ENCODE measurements around the gene E2F7.
"Not testable (repeated sequence)": the region's sequence is repeated elsewhere in the genome, so short reads cannot be mapped to it uniquely, and the experiment has no call there.

The E2F7 gene, protein sequence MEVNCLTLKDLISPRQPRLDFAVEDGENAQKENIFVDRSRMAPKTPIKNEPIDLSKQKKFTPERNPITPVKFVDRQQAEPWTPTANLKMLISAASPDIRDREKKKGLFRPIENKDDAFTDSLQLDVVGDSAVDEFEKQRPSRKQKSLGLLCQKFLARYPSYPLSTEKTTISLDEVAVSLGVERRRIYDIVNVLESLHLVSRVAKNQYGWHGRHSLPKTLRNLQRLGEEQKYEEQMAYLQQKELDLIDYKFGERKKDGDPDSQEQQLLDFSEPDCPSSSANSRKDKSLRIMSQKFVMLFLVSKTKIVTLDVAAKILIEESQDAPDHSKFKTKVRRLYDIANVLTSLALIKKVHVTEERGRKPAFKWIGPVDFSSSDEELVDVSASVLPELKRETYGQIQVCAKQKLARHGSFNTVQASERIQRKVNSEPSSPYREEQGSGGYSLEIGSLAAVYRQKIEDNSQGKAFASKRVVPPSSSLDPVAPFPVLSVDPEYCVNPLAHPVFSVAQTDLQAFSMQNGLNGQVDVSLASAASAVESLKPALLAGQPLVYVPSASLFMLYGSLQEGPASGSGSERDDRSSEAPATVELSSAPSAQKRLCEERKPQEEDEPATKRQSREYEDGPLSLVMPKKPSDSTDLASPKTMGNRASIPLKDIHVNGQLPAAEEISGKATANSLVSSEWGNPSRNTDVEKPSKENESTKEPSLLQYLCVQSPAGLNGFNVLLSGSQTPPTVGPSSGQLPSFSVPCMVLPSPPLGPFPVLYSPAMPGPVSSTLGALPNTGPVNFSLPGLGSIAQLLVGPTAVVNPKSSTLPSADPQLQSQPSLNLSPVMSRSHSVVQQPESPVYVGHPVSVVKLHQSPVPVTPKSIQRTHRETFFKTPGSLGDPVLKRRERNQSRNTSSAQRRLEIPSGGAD

DNA sequence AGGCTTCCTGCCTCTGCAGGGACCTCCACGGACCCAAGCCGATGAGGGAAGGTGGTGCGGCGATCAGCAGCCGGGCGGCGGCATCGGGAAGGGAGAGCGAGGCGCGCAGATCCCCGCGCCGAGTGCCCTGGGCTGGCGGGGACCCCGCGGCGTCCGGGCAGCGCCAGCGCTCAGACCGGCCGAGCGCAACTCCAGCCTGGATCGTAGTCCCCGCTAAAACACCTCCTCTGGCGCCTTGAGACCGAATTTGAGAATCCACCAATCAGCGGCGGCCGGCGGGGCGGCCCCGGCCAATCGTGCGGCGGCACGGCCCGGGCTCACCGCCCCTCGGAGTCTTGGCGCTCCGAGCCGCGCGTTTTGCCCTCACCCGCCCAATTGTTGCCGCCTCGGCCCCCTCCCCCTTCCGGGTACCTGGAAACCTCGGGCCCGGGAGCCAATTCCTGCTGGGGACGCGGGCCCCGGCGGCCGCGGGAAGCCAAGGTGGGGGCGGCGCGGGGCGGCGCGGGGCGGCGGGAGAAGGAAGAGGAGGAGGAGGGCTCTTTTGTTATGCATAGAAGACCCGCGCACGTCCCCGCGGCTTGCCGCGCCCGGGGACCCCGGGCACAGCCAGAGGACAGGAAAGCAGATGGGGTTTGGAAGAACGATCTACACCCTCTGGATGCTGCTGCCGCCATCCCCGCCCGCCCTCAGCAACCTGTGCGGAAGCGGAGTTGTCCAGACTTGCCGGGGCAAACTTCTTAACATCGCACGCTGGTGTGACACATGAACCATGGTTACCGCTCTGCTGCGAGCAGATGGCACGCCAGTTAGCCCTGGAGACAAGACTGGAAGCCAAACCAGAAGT lies at the start of gene E2F7:
Gene E2F7 (minus strand): TSS at position 209 of the 844 bp plus-strand sequence. CDS start 934 bp downstream, outside the sequence.
- peak; percentile 72 for DNase-seq

DNA sequence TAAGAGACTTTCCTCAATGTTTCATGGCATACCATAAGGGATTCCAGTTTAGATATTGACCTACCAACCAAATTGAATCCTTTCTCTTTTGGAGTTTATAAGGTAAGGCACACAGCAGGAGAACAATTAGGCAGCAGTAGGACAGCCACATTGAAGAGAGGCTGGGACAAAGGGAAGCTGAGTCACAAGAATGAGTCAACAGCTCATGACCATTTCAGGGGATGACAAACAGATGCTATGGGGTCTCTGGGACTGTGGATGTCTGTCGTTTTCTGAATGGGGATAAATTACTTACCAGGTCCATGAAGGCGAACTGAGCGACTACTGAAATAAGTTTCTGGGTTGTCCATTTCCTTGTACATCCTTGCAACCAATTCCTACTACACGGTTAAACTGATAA lies 48.6 kb upstream of the E2F7 start:
- no peak for DNase-seq

DNA sequence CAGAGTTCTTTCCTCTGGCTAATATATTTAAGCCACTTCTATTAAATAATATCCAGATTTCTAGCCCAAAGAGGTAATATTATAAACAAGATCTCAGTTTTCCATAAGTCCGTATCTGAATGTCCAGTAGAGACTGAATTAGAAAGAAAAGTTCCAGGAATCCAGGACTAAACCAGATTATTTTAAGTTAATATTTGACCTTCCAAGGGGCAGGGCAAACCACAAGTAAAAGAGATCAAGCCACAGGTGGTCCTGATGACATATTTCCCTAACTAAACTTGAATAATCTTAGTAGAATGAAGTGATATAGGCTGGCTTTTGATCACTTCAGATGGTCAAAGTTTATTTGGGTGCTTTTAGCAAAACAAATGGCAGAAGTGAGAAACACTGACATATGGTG lies 43.3 kb upstream of the E2F7 start:
- no peak for DNase-seq

DNA sequence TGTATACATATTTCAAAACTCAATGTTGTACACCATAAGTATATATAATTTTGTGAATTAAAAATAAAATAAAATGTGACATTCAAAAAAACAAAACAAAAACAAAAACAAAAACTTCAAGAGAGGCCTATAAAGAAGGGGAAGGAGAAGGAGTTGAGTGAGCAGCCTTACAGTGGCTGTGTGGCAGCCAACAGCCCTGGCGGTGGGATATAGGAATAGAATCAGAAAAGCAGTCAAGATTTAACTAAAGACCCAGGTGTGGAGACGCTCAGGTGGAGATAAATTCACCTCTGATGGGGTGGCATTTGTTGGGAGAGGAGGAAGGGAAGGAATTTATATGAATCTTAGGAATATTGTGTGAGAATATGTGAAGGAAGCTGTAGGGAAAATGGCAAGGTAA lies 41.8 kb upstream of the E2F7 start:
- DNase-seq, result no peak

DNA sequence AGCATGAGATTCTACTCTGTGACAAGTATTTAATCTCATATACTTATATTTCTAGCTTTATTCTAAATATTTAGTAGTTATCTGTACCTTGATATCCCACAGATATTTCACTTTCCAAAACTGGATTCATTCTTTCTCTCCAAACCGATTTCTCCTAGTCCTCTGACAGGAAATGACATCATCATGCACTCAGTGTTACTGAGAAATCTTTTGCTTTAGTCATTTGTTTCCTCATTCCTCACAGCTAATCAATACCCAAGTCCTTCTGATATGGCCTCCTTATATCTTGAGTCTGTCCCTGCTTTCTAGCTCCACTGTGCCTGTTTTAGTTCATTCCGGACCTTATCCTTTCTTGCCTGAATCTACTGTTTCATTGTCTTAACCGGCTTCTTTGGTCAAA lies 39.4 kb upstream of the E2F7 start:
- no peak for DNase-seq

DNA sequence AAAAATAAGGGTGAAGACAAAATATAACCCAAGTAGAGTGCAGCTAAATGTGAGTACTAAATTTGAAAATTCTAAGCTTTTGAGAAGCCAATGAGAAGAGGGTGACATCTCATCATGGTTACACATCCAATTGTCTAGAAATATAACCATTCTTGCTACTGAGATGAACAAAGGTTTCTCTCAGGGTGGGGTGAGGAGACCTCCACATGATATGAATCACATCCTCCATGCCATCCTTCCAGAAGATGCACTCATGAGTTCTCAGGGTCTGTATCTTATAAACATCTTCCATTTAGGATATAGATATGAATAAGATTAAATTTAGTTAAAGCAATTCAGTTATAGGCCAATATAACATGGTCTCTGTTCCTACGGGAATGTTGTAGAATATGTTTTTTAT lies 38.9 kb upstream of the E2F7 start:
- DNase-seq, result no peak

DNA sequence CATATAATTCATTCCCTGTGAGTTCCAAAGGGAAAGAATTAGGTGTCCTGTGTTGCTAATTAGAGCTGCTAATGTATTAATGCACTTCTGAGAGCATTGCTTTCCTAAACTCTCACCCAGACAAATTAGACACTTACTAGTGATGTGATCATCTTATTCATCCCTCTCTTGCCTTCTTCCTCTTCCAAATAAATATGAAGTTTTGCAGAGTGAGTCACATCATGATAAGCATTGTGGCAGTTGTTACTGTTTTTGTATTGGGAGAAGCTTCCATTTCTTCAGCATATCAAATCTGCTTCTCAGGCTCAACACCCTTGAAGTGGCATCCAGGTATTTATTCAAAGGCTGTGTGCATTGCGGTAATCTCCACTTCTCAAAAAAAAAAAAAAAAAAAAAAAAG lies 37.3 kb upstream of the E2F7 start:
- peak; percentile 28 for DNase-seq

DNA sequence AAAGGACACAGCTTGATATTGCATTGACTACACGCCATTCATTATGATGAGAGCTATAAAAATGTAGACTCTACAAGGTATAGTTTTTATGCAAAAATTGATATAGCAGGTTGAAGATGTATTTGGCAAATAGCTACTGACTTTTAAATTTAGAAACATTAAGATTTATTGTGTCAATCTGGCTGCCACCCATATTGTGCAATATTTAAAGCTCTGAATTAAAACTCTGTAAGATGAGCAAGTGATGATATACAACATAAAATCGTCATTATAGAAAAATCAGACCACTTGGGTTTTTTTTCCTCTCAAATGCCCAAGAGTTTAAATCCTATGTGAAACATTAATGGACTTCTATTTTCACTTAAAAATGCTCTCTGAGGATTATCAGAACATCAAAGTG lies 36.8 kb upstream of the E2F7 start:
- DNase-seq, result no peak

DNA sequence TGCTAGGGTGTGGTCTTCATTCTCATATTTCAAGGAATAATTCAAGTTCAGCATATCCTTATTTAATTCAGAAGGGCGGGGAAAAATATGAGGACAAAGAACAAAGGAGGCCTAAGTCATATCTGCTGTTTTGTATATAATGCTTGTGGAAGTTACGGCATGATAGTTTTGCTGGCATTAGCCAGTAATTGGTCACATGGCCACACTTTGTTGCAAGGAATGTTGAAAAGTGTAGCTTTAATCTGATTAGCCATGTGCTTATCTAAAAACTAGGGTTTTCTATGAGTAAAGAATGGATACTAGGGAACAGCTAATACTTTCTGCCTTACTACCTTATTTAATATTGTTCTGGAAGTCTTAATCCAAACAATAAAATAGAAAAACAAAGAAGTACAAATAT lies 34.4 kb upstream of the E2F7 start:
- DNase-seq, result no peak

DNA sequence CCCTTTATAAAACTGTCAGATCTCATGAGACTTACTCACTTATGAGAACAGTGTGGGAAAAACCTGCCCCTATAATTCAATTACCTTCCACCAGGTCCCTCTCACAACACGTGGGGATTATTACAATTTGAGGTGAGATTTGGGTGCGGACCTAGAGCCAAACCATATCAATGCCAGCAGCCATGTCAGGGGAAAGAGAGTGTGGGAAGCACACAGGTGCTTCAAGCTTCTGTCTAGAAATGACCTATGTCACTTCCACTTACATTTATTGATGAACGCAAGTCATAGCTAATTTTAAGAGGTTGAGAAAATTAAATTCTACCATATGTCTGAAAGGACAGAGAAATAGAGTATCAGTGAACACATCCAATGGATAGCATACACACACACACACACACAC lies 32.5 kb upstream of the E2F7 start:
- DNase-seq, result no peak

DNA sequence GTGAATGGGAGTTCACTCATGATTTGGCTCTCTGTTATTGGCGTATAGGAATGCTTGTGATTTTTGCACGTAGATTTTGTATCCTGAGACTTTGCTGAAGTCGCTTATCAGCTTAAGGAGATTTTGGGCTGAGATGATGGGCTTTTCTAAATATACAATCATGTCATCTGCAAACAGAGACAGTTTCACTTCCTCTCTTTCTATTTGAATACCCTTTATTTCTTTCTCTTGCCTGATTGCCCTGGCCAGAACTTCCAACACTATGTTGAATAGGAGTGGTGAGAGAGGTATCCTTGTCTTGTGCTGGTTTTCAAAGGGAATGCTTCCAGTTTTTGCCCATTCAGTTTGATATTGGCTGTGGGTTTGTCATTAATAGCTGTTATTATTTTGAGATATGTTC lies 26.9 kb upstream of the E2F7 start:
- not testable (repeated sequence) for DNase-seq

DNA sequence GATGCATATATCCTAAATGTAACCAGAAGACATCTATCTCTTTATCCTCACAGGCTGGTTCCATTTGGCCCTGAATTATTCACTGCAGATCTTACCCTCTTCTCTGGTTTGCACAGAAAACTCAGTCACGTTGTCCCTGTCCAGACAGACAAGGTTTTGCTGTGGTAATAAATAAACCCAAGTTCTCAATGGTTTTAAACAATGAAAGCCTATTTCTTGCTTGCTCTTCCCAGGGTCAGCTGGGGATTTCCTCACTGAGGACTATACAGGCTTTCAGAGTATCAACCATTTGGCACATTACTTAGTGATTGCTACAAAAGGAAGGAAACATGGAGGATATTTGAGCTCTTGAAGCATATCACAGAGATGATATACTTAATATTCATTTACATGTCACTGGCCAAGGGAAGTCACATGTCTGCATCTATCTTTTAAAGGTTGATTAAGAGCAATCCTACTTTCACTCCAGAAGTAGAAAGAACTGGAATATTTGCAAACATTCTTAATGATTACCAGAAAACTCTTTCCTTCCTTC lies 24.4 kb upstream of the E2F7 start:
- no peak for DNase-seq

DNA sequence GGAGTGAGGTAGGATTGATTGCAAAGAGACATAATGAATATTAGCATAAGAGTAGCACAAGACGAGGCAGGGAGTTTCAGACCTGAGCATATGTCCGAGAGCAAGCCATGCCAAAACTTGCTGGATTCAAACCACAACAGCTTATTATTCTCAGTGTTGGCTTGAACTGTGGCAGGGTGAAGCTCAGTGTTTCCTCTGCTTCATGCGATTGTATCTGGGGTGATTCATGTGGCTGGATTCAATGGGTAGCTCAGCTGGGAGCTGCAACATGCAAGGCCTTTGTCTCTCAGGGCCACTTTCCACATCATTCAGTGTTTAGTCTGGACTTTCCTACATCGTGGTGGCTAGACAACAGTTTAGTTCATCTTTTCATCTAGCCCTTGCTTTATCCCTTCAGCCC lies 22.1 kb upstream of the E2F7 start:
- DNase-seq, result no peak

DNA sequence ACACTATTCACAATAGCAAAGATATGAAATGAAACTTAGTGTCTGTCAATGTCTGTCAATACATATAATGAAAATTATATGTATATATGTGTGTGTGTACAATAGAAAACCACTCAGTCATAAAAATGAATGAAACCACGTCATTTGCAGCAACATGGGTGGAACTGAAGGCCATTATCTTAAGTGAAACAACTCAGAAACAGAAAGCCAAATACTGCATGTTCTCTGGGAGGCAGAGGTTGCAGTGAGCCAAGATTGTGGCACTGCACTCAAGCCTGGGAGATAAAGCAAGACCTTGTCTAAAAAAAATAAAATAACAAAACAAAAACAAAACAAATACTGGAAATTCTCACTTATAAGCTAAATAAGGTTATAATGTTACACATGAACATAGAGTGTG lies 16.7 kb upstream of the E2F7 start:
- DNase-seq, result no peak

DNA sequence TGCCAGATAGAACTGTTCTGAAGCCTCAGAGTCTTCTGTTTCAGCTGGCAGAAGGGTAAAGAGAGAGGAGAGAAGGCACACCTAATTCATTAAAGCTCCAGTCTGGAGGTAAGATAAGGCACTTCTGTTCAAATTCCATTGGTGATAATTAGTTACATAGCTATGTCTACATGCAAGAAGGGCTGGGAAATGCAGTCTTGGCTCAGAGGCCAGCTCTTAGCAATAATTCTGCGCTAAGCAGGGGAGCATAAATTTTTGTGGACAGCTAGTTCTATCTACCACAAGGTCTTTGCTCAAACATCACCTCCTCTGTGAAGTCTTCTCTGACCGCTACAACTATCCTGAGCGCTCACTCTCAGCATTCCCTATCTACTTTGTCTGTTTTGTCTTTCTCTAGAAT lies 14.3 kb upstream of the E2F7 start:
- no peak for DNase-seq

DNA sequence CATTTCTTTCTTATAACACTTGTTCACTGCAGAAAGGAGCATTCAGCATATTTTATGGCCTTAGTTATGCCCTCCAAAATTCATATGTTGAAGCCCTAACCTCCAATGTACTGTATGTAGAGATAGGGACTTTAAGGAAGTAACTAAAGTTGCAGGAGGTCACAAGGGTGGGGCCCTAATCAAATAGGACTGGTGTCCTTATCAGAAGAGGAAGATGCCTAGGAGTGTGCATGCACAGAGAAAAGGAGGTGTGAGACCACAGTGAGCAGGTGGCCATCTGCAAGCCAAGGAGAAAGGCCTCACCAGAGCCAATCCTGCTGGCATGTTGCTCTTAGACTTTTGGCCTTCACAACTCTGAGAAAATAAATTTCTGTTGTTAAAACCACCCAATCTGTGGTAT lies 12.9 kb upstream of the E2F7 start:
- no peak for DNase-seq

DNA sequence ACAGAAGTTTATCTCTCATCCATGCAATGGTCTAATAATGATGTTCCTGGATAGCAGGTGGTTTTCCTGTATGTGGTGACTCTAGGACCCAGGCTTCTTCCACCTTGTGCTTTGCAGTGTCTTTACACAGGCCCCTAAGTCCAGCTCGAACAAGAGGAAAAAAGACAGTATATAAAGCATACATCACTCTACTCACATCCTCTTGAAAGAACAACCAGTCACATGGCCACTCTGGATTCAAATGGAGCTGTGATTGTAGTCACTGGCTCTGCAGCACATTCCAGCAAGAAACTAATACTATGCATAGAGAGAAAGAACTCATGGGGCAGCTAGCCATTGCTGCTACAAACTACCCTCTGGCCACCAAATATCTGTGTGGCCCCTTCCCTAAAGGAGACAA lies 11.5 kb upstream of the E2F7 start:
- DNase-seq, result no peak

DNA sequence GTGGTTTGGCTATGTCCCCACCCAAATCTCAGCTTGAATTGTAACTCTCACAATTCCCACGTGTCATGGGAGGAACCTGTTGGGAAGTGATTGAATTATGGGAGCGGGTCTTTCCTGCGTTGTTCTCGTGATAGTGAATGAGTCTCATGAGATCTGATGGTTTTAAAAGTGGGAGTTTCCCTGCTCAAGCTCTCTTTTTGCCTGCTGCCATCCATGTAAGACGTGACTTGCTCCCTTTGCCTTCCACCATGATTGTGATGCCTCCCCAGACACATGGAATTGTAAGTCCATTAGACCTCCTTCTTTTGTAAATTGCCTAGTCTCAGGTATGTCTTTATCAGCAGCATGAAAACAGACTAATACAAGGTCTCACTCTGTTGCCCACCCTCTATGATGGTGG lies 8.5 kb upstream of the E2F7 start:
- not testable (repeated sequence) for DNase-seq

DNA sequence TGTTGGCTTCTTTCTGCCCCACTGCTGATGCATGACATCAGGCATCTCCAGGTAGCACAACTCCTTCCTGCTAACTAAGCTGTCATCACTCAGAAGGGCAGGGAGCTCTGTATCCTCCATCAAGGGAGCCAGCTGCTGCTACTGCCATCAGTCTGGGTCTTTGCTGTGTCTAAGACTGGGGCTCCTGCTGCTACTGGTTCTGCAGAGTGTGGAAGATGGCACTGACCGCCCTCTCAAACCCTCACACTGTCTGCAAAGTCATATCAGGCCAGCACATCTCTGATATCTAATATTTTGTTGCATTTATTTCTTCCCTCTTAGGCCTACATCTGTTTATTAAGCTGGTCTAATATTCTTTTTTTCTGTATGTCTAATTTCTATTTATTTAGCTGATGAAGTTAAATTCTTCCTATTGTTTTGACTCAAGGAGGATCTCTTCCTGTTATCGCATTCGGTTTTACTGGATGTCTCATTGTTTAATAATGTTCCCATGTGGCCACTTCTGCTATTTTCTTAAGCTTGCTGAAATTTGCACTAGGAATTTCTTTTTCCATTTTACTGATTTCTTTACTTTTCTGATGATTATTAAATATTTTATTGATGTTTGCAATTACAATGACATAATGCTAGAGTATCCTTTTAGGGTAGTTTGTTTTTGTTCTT lies 7.6 kb upstream of the E2F7 start:
- no peak for DNase-seq

DNA sequence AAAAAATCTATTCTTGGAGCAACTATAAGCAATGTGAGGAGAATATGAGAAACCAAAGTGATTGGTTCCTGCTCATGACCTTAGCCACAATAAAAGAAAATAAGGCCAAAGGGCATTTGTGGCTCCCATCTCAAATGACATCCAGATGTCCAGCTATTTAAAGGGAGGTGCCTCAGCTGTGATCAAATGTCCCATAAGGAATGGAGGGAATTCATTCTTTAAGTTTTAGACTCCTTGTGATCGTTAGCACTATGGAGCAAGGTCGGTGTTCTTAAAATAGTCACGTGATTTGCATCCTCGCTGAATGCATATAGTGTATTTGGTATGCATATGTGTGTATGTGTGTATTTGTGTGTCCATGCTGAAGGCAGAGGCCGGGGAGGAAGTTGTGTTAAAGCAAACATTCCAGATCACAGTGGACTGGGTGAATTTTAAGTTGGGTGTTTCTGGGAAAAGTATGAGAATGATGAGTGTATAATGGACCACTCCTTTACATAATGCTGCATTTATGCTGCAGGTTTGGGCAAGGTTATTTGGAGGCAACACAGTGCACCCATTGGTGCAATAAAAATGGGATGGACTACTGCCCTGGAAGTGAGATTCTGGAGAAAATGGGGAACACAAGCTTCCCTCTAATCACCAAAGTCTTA lies 5.6 kb upstream of the E2F7 start:
- no peak for DNase-seq

DNA sequence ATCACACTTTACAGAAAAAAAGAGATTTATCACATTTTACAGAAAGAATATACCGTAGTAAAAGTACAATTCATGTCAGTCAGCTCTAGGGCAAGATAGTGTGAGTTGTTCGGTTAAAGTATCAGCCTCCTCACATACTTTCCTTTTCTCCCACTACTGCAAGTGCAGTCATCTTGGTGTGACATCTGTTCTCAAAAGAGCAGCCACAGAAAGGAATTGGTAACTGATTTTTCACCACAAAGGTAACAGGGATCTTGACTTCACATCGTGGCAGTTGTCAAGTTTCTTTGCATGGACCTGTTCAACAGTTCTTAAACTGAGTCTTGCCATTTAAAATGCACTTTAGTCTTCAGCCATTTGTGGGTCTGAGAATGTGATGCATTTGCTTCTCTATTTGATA lies 5.0 kb upstream of the E2F7 start:
- no peak for DNase-seq

DNA sequence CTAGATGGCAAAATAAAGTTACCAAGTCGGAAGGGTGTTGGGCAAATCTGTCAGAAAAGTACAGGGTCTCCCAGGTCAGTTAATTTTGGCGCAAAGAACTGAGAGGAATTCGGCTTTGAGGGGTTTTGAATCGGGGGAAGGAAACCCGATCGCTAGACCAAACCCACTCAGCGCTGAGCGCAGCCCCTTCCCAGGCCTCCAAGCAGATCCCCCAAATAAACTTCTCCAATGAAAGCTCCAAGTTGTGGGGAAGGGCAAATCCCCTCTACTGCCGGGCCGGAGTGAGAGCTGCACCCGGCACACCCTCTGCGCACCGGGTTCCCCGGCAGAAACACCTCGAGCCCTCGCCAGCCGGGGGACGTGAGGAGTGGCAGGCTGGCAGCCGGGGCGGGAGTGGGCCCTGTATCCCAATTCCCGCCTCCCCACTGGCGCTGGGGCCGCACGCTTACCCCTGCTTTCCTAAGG lies 441 bp downstream of the E2F7 start:
- DNase-seq, result no peak
